Measurements from ENCODE around the gene LMCD1.

The LMCD1 gene

GRCh38 chr3:8489278-8489792, 12.3 kb upstream of the LMCD1 start:
- DNase-seq (ENCODE audit: extremely low read depth, low read depth), result no peak
- no peak for TF ChIP-seq CTCF (IDR thresholded peaks at IDR 0.05; ENCODE audit: low read depth, low read length)

GRCh38 chr3:8490079-8490552, 11.5 kb upstream of the LMCD1 start:
- no peak for TF ChIP-seq CTCF (IDR thresholded peaks at IDR 0.05; ENCODE audit: low read depth, low read length)
- DNase-seq (ENCODE audit: extremely low read depth, low read depth), result peak; percentile 40

- no peak for DNase-seq (ENCODE audit: extremely low read depth, low read depth)
- TF ChIP-seq CTCF (IDR thresholded peaks at IDR 0.05; ENCODE audit: low read depth, low read length), result no peak
These were observed 10.1 kb upstream of the LMCD1 start for GRCh38 chr3:8491271-8492144.

GRCh38 chr3:8492744-8493511, 8.7 kb upstream of the LMCD1 start:
- DNase-seq (ENCODE audit: extremely low read depth, low read depth), result no peak
- TF ChIP-seq CTCF (IDR thresholded peaks at IDR 0.05; ENCODE audit: low read depth, low read length), result no peak

- no peak for TF ChIP-seq CTCF (IDR thresholded peaks at IDR 0.05; ENCODE audit: low read depth, low read length)
- no peak for DNase-seq (ENCODE audit: extremely low read depth, low read depth)
These were observed 7.9 kb upstream of the LMCD1 start for GRCh38 chr3:8493744-8494143.

- DNase-seq (ENCODE audit: extremely low read depth, low read depth), result no peak
- TF ChIP-seq CTCF (IDR thresholded peaks at IDR 0.05; ENCODE audit: low read depth, low read length), result no peak
These were observed 7.3 kb upstream of the LMCD1 start for GRCh38 chr3:8494327-8494726.

GRCh38 chr3:8497582-8497981, 4.0 kb upstream of the LMCD1 start:
- no peak for DNase-seq (ENCODE audit: extremely low read depth, low read depth)
- no peak for TF ChIP-seq CTCF (IDR thresholded peaks at IDR 0.05; ENCODE audit: low read depth, low read length)

All from AG09319 (cell line).